Measurements from ENCODE around the gene QRFPR. TPM values are rescaled to one million over a fixed set of nuclear protein-coding genes. Genes with fewer than 3 reads are reported as not detected.

Gene QRFPR
- total and polyA plus RNA-seq, 4 donors: not detected

DNA sequence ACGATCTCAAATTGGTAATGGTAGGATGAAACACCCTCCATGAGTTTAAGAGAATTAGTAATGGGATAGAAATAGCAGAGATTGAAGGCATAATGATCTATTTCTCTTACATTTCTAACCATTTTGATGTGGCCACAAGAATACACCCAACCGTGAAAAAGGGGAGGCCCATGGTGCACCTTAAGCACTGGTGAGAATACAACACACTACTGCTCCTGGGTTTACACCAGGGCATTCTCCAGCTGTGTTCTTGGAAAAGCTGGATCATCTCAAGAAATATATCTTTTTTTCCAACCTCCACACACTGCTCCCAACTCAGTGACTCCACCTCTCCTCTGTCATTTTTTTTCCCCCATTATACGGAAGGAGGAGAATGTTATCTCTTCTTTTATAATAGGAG, 1.5 kb downstream of the QRFPR start:
- H3K9ac ChIP-seq (ENCODE audit: low read depth in 1 of 2, low read length in 2 of 2): no peak overlapping the region
- no peak for DNase-seq (ENCODE audit: low spot score)
- peaks cover 0 to 2% (median 0%) of the 10 kb centered on the region in 4 donors for H3K9me3 ChIP-seq (ENCODE audit: control insufficient read depth in 4 of 4, low read length in 3 of 4)
- H3K27ac ChIP-seq (ENCODE audit: low read depth in 1 of 2, low read length in 2 of 2): no peak overlapping the region
- H3K4me3 ChIP-seq (ENCODE audit: low read depth in 1 of 3, low read length in 3 of 3): no peak overlapping the region
- H3K4me1 ChIP-seq (ENCODE audit: control insufficient read depth in 4 of 4, insufficient read depth in 4 of 4, low read length in 3 of 4): peaks cover 0 to 7% (median 5%) of the 10 kb centered on the region in 4 donors
- no peaks in the 10 kb centered on the region for H3K36me3 ChIP-seq (ENCODE audit: control insufficient read depth in 4 of 4, insufficient read depth in 3 of 4, low read depth in 1 of 4, low read length in 3 of 4)
- TF ChIP-seq, protein P1, sequence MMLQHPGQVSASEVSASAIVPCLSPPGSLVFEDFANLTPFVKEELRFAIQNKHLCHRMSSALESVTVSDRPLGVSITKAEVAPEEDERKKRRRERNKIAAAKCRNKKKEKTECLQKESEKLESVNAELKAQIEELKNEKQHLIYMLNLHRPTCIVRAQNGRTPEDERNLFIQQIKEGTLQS (IDR thresholded peaks at IDR 0.05): no peak
- TF ChIP-seq, protein P2, sequence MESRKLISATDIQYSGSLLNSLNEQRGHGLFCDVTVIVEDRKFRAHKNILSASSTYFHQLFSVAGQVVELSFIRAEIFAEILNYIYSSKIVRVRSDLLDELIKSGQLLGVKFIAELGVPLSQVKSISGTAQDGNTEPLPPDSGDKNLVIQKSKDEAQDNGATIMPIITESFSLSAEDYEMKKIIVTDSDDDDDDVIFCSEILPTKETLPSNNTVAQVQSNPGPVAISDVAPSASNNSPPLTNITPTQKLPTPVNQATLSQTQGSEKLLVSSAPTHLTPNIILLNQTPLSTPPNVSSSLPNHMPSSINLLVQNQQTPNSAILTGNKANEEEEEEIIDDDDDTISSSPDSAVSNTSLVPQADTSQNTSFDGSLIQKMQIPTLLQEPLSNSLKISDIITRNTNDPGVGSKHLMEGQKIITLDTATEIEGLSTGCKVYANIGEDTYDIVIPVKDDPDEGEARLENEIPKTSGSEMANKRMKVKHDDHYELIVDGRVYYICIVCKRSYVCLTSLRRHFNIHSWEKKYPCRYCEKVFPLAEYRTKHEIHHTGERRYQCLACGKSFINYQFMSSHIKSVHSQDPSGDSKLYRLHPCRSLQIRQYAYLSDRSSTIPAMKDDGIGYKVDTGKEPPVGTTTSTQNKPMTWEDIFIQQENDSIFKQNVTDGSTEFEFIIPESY (IDR thresholded peaks at IDR 0.05): no peak
- no peak for TF ChIP-seq GABPA (IDR thresholded peaks at IDR 0.05 in 1 of 2, conservative IDR thresholded peaks at IDR 0.05 in 1 of 2)
- TF ChIP-seq SP1 (IDR thresholded peaks at IDR 0.05): no peak
- no peak for TF ChIP-seq HNF4G (IDR thresholded peaks at IDR 0.05)
- TF ChIP-seq, protein P3, sequence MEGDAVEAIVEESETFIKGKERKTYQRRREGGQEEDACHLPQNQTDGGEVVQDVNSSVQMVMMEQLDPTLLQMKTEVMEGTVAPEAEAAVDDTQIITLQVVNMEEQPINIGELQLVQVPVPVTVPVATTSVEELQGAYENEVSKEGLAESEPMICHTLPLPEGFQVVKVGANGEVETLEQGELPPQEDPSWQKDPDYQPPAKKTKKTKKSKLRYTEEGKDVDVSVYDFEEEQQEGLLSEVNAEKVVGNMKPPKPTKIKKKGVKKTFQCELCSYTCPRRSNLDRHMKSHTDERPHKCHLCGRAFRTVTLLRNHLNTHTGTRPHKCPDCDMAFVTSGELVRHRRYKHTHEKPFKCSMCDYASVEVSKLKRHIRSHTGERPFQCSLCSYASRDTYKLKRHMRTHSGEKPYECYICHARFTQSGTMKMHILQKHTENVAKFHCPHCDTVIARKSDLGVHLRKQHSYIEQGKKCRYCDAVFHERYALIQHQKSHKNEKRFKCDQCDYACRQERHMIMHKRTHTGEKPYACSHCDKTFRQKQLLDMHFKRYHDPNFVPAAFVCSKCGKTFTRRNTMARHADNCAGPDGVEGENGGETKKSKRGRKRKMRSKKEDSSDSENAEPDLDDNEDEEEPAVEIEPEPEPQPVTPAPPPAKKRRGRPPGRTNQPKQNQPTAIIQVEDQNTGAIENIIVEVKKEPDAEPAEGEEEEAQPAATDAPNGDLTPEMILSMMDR (IDR thresholded peaks at IDR 0.05; ENCODE audit: low read depth, low read length, missing input control): no peak
- no peak for TF ChIP-seq EGR1 (IDR thresholded peaks at IDR 0.05; ENCODE audit: low read depth in 2 of 2)
- TF ChIP-seq, protein P4, sequence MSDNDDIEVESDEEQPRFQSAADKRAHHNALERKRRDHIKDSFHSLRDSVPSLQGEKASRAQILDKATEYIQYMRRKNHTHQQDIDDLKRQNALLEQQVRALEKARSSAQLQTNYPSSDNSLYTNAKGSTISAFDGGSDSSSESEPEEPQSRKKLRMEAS (IDR thresholded peaks at IDR 0.05): no peak
- no peak for TF ChIP-seq FOXA1 (IDR thresholded peaks at IDR 0.05)
- TF ChIP-seq YY1 (IDR thresholded peaks at IDR 0.05): no peak
- TF ChIP-seq JUND (IDR thresholded peaks at IDR 0.05): no peak
- TF ChIP-seq TAF1 (conservative IDR thresholded peaks at IDR 0.05): no peak
- no peak for TF ChIP-seq RXRA (IDR thresholded peaks at IDR 0.05)
- no peak for TF ChIP-seq NR2F2 (IDR thresholded peaks at IDR 0.05)
- TF ChIP-seq FOXA2 (IDR thresholded peaks at IDR 0.05): no peak
- TF ChIP-seq HNF4A (conservative IDR thresholded peaks at IDR 0.05): no peak
- no peak for TF ChIP-seq RAD21 (IDR thresholded peaks at IDR 0.05)
- TF ChIP-seq, protein P5, sequence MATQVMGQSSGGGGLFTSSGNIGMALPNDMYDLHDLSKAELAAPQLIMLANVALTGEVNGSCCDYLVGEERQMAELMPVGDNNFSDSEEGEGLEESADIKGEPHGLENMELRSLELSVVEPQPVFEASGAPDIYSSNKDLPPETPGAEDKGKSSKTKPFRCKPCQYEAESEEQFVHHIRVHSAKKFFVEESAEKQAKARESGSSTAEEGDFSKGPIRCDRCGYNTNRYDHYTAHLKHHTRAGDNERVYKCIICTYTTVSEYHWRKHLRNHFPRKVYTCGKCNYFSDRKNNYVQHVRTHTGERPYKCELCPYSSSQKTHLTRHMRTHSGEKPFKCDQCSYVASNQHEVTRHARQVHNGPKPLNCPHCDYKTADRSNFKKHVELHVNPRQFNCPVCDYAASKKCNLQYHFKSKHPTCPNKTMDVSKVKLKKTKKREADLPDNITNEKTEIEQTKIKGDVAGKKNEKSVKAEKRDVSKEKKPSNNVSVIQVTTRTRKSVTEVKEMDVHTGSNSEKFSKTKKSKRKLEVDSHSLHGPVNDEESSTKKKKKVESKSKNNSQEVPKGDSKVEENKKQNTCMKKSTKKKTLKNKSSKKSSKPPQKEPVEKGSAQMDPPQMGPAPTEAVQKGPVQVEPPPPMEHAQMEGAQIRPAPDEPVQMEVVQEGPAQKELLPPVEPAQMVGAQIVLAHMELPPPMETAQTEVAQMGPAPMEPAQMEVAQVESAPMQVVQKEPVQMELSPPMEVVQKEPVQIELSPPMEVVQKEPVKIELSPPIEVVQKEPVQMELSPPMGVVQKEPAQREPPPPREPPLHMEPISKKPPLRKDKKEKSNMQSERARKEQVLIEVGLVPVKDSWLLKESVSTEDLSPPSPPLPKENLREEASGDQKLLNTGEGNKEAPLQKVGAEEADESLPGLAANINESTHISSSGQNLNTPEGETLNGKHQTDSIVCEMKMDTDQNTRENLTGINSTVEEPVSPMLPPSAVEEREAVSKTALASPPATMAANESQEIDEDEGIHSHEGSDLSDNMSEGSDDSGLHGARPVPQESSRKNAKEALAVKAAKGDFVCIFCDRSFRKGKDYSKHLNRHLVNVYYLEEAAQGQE (IDR thresholded peaks at IDR 0.05): no peak
- WGBS: 65% methylated on average over 3 of the region's 3 CpGs
- H3K27me3 ChIP-seq (ENCODE audit: control insufficient read depth in 4 of 4, insufficient read depth in 4 of 4, low read length in 3 of 4): peaks cover 0 to 12% (median 5%) of the 10 kb centered on the region in 4 donors
